ENCODE results near the gene RARB.

Gene RARB

DNA sequence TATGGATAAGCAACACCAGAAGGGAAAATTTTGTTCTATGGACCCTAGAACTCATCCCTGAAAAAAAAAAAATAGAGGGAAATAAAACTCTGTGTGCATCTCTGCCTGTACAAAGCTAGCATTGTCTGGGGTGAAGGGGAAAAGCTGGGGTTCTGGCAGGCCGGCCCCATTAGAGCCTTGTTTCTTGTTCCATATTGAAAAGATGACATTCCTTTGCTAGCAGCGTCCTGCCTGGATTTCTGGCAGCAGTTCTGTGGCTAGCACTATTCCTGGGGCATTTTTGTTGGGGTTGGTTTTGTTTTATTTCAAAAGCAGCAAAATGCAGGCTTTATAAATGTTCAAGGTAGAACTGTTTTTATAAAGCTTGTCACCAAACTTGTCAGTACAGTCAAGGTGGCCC is 45.2 kb downstream of the RARB start:
- FAIRE-seq: no peak

DNA sequence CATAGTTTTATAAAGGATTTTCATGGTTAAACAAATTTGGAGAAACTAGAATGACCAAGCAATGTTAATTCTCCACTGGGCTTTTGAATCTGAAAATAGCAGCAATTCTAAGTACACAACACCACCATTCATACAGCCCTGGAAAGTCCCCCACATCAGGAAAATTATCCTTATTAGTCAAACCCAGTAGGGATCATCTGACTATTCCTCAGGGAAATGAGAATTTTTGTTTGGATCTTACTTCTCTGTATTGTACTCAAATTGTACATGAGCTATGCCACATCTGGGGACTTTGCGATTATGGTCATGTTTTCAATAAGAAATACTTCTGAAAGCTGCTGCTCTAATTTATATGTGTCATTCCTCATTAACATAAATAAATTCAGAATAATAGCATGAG is 46.0 kb downstream of the RARB start:
- FAIRE-seq: no peak

DNA sequence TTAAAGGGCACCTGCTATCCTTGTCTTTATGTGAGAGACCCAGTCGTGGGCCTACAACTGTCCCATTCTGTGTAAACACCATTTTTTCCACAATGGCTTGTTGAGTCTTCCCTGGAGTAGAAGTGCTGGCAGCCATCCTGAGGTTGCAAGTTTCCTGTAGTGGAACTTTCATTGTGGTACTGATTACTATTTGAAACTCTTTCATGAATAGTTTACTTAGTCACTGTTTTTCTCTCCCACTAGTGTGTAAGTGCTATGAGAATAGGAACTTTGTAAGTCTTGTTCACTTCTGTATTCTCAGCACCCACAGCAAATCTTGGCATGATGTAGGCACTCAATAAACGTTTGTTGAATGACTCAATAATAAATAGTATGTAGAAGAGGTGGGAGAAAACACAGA is 48.6 kb downstream of the RARB start:
- FAIRE-seq: no peak

DNA sequence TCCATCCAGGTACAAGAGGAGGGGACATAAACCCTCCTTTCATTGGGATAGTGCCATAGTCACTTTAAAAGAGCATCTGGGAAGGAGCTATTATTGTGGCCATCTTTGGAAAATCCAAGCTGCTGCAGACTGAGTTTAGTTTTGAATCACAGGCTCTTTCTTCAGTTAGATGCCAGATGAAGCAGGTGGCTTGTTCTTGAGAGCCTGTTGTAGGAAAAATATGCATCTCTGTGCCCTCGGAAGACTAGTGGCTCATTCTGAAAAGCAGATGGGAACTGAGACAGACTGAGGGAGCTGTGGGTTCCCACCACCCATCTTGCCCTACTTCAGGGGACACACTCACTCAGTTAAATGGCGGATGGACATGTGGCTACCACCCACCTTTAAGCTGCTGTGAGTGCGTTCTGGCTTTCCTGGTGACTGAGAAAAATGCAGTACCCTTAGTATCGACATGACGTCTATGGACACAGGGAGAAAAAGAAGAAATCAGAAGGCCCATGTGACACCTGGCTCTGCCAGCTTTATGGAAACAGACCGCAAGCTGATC is 50.2 kb downstream of the RARB start:
- FAIRE-seq: no peak

DNA sequence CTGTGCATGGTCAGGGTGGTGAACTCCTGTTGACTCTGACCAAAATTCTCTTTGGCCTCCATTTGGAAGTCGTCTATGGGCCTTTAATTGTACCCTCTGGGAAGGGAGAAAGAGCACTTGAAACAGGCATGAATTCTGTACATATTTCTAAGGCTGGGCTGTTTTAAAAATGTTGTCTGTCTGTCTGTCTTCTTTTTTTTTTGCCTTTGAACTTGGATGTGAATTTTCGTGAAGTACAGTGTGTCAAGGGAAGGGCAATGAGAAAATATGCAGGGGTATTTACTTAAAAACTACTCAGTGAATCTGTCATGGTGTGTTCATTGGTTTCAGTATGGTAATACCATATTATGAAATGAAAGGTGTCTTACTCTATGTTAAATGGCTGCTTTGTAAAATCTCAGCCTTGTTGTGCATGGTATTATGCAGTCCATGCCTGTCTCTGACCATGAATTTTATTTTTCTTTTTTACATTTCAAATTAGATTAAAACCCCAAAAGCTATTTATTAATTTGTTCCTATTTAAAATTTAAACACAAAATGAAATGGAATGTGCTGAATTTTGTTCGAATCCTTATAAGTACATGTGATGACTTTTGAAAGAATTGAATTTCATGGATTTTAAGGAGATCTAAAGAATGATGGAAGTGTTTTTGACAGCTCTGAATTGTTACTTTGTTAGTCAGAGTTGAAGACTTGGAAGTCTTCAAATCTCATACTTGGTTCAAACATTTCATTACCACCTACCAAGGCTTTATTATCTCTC is 51.1 kb downstream of the RARB start:
- FAIRE-seq: no peak

GRCh38 chr3:25479727-25480010 is 51.6 kb downstream of the RARB start:
- no peak for FAIRE-seq

GRCh38 chr3:25480811-25481210 is 52.7 kb downstream of the RARB start:
- FAIRE-seq: no peak

DNA sequence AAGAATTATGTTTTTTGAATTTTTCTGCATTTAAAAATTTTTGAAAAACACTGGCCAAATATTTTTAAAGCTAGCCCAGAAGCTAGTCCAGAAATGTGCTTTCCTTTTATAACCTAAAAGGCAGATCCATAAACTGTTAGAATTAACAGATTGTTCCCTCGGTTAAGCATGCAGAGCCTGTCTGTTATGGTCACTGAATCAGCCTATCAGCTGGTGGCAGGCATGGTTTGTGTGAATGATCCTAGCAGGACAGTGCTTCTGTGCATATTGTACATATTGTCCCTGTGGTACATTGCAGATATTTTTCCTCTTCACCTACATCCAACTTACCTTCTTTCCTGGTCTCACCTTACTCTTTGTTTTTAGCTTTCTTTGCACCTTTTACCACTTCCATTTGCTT is 53.3 kb downstream of the RARB start:
- no peak for FAIRE-seq

DNA sequence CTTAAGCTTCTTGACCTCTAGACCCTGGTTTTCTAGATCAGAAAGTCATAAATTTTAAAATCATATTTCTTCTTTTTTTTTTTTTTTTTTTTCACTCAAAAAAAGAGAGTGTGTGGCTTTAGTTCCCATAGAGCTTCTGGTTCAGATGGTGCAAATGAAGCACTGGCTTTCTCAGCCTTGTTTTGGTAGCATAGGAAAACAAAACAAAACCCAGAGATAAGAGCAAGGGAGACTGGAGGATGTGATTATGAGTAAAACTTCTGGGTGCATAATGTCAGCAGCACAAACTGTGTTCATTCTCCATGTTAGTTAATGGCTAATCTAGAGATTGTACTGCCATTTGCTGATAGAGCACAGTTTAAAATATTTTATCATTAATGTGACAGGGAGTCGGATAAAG is 55.4 kb downstream of the RARB start:
- FAIRE-seq: no peak

DNA sequence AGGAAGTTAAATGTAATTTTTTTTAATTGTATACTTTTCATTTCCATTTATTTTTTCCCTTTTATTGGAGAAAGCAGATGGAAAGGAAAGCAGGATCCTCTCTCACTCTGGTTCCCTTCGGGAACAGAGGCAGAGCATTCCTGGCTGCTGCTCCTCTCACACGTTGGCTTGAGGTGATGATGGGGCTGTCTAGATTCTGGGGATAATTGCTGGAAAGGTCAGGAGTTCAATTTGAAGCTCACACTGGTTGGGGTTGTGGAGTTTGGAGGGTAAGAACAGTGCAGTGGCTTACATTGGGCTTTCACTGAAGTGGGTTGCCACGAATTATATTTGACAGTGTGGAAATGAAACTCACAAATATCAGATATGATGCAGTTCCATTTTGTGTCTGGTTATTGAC is 57.6 kb downstream of the RARB start:
- FAIRE-seq: no peak

DNA sequence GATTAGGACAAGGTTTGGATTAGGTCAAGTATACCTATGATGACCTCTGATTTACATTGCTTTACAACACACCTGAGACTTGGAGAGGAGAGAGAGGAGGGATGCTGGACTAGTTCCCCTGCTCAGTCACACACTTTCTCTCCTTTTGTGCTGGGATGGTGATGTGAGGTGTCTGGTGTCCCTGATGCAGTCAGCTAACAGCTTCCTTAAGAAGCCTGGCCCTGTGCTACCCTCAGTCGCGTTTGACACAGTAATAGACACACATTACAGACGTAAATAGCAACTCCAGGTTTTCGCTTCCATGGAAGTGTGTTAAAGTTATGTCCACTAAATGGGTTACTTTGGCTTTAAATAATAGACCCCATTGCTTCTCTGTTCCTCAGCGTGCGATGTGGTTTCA is 58.9 kb downstream of the RARB start:
- no peak for FAIRE-seq

DNA sequence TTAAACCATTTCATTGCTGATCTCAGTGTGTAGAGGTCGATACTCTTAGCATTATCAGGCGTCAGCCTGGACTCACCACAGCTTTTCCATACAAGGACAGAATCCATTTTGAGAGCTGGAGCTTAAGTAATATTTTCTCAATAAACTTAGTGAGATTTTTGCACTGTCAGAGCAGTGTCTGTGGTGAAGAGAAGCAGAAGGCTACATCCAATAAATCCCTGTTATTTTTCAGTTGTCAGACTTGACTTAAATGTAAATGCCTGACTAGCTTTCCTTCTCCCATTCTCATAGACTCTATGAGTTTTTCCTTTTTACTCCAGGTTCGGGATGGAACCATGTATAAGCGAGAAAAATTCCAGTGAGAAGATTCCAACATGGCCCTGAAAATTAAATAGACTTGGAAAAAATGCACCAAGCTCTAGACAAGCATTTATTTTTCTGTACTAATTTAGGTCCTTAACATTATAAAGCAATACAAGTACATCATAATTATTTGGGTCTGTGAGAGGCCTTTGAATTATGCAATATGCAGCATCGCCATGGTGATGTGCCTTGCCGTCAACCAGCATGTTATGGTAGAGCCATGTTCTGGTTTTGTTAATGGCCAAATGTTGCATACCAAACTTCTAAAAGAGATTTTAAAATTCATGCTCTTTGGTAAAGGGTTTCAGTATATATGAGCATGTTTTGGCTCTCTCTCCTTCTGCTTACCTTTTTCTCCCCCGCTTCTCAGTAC is 62.0 kb downstream of the RARB start:
- no peak for FAIRE-seq

GRCh38 chr3:25493246-25493645 is 65.2 kb downstream of the RARB start:
- no peak for FAIRE-seq

DNA sequence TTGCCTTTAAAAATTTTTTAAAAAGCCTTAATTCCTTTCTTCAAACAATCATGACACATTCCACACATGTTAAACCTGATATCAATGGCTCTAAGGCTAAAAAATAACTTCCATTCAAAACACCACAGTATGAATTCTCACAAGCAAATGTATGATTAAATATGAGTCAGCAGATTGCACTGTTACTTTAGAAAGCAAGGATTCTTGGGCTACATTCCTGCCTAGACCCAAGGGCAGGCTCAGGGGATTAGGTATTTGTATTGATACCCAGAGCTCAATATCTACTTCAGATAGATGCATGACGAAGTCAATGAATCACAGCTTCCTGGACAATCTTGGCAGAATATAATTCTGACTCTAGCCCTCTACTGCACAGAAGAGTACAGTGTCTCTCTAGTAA is 65.7 kb downstream of the RARB start:
- FAIRE-seq: no peak

- FAIRE-seq: no peak
These were observed 67.2 kb downstream of the RARB start for GRCh38 chr3:25495304-25495703.

- no peak for FAIRE-seq
These were observed 67.7 kb downstream of the RARB start for GRCh38 chr3:25495726-25496253.

GRCh38 chr3:25497096-25497495 is 69.0 kb downstream of the RARB start:
- FAIRE-seq: no peak

GRCh38 chr3:25500706-25501210 is 72.7 kb downstream of the RARB start:
- no peak for FAIRE-seq

DNA sequence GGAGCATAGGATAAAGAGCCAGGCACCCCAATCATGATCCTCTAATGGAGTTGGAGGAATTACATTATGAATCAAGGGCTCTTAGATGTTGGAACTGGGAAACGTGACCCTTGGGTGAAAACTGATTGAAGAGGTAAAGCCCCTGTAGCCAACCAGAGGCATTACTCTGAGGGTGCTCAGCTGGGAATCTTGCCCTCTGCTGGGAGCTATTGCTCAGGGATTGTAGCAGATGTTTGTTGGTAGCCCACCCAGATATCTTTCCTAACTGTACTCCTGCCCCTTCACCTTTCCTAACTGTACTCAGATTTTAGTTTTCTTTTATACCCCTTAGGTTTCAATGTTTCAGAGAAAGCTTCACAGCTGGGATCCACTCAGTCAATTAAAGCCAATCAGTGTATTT is 74.2 kb downstream of the RARB start:
- FAIRE-seq: no peak

- no peak for FAIRE-seq
These were observed 75.8 kb downstream of the RARB start for GRCh38 chr3:25503898-25504301.

DNA sequence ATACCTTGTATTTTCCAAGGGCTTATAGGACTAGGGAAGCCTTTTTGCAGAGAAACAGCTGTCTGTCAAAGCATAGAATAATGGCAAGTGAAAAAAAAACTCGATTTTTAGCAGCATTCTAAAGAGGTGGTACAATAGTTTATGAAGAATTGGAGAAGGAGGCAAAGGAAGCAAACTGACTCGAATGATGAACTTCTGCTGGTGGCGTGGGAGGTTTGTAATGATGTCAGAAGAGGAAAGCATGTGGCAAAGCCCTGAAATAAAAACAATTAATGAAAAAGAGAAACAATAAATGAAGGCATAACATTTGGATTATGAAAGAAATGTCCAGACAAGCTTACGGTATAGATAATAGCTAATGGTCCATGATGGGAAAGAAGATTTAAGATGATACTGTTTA is 77.5 kb downstream of the RARB start:
- FAIRE-seq: no peak

DNA sequence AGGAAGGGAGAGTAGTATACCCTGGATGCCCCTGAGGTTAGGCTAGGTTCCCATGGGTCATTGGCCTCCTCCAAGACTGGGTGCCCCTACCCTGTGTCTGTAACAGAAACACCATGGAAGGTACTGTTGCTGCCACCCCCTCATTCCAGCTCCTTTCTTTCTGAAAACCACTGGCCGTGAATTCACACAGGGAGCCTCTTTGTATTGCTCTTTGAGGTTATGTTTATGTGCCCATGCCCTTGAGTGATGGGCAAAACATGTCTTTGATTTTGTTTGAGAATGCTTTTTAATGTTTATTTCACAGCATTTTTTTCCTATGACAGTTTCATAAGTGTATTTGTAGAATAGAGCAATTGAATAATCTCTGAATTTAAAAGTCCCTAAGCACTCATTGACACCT is 79.7 kb downstream of the RARB start:
- FAIRE-seq: no peak

DNA sequence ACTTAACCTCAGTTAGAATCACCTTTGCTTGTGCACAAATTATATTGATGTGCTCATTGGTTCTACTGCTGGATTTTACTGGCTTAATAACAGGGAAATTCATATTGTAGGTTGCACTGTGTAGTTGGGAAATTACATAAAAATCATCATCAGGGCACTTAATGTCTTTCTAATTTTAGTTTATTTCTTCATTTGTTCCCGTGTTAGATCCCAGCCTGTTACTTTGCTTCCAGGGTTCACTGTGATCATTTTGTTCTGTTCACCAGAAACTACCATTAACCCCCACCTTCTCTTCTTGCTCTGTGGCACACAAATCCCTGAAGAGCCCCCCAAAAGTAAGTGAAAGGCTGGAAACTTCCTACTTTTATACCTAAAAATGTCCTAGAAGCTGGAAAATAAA is 80.4 kb downstream of the RARB start:
- FAIRE-seq: no peak

DNA sequence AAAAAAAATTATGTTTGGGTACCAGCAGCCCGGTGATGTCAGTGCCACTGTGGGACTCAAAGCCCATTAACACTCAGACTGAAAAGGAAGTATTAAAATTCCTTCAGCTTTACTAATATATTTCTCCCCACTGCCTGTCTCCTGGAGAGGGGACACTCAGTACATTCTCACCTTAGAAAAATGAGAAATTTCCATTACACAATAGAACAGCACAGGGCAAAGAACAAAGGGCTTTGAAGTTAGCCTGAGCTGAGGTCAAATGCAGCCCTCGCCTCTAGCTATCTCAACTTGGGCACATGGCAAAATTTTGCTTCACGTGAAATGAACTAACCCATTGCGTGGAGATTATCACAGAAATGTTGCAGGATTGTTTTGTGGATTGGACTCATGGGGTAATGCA is 80.8 kb downstream of the RARB start:
- FAIRE-seq: no peak

All from endometrium (tissue), 2 donors.